LNCaP clone FGC (cell line): ENCODE data around the gene CBFA2T2.
"Not testable (repeated sequence)": the region's sequence is repeated elsewhere in the genome, so short reads cannot be mapped to it uniquely, and the experiment has no call there.

Source experiments
- DNase-seq: peaks from one replicate; pipeline ENCODE4 v3.0.0-alpha.2; 2011; ENCODE audit warnings: low read depth
- H3K4me3 ChIP-seq: 2 replicates; pipeline ENCODE4 v1.5.1; 2011; ENCODE audit warnings: mild to moderate bottlenecking, low read depth, low read length, control low read depth
- CTCF ChIP-seq: IDR thresholded peaks from 2 replicates; pipeline ENCODE4 v1.5.1; 2012; ENCODE audit warnings: mild to moderate bottlenecking; ENCODE audit not compliant: control insufficient read depth, insufficient read depth; ENCODE audit errors: extremely low read depth

CBFA2T2 gene

GRCh38 chr20:33463332-33464101 is 26.4 kb upstream of the CBFA2T2 start:
- DNase-seq: no peak
- TF ChIP-seq CTCF: no peak

GRCh38 chr20:33464759-33465158 is 25.1 kb upstream of the CBFA2T2 start:
- not testable (repeated sequence) for DNase-seq, H3K4me3 ChIP-seq

More at GRCh38 chr20:33463332-33464101, 26.4 kb upstream of the CBFA2T2 start:
- H3K4me3 ChIP-seq: no peak overlapping the region

- DNase-seq: no peak
- TF ChIP-seq CTCF: no peak
- no peak overlapping the region for H3K4me3 ChIP-seq
These were observed 24.2 kb upstream of the CBFA2T2 start for GRCh38 chr20:33465481-33466302.

- DNase-seq: no peak
- no peak overlapping the region for H3K4me3 ChIP-seq
- TF ChIP-seq CTCF: no peak
These were observed 23.6 kb upstream of the CBFA2T2 start for GRCh38 chr20:33466303-33466646.

GRCh38 chr20:33470457-33470856 is 19.4 kb upstream of the CBFA2T2 start:
- DNase-seq: no peak
- H3K4me3 ChIP-seq: no peak overlapping the region
- TF ChIP-seq CTCF: no peak

GRCh38 chr20:33470866-33471265 is 19.0 kb upstream of the CBFA2T2 start:
- TF ChIP-seq CTCF: no peak
- H3K4me3 ChIP-seq: no peak overlapping the region
- DNase-seq: no peak

GRCh38 chr20:33472868-33473435 is 16.9 kb upstream of the CBFA2T2 start:
- no peak for TF ChIP-seq CTCF
- DNase-seq: no peak

More at GRCh38 chr20:33472868-33473435, 16.9 kb upstream of the CBFA2T2 start:
- H3K4me3 ChIP-seq: no peak overlapping the region
